BLaER1 treated with 17β-estradiol and CSF1 and Interleukin-3, amounts not matched to agents 10 nM and 100 nM (cell line): Measurements from ENCODE around the gene UPB1.

Experiments
- H3K27ac ChIP-seq, 11 experiments: shearing (Covaris generic); formaldehyde crosslinking; 2 replicates each; pipeline ENCODE4 v1.8.1; 2022
- H3K27me3 ChIP-seq, 11 experiments: shearing (Covaris generic); formaldehyde crosslinking; 2 replicates each; pipeline ENCODE4 v1.8.1; 2022
- H3K36me3 ChIP-seq, 11 experiments: shearing (Covaris generic); formaldehyde crosslinking; 2 replicates each; pipeline ENCODE4 v1.8.1; 2022
- H3K4me1 ChIP-seq, 10 experiments: shearing (Covaris generic); formaldehyde crosslinking; 2 replicates each; pipeline ENCODE4 v1.8.1; 2022
- H3K4me2 ChIP-seq, 11 experiments: shearing (Covaris generic); formaldehyde crosslinking; 2 replicates each; pipeline ENCODE4 v1.8.1; 2022
- H3K4me3 ChIP-seq, 10 experiments: shearing (Covaris generic); formaldehyde crosslinking; 2 replicates each; pipeline ENCODE4 v1.8.1; 2022
- H3K9ac ChIP-seq, 11 experiments: shearing (Covaris generic); formaldehyde crosslinking; 2 replicates each; pipeline ENCODE4 v1.8.1; 2022
- H3K9me3 ChIP-seq, 11 experiments: shearing (Covaris generic); formaldehyde crosslinking; replicated peaks in 1 of 11; 2 replicates each; pipeline ENCODE4 v1.8.1; 2022
- H4K20me1 ChIP-seq, 11 experiments: shearing (Covaris generic); formaldehyde crosslinking; 2 replicates each; pipeline ENCODE4 v1.8.1; 2022
- Cebpa-rat ChIP-seq, 11 experiments: shearing (Covaris generic); IDR thresholded peaks; 2 replicates each; pipeline ENCODE4 v1.8.1; 2022

The UPB1 gene

DNA sequence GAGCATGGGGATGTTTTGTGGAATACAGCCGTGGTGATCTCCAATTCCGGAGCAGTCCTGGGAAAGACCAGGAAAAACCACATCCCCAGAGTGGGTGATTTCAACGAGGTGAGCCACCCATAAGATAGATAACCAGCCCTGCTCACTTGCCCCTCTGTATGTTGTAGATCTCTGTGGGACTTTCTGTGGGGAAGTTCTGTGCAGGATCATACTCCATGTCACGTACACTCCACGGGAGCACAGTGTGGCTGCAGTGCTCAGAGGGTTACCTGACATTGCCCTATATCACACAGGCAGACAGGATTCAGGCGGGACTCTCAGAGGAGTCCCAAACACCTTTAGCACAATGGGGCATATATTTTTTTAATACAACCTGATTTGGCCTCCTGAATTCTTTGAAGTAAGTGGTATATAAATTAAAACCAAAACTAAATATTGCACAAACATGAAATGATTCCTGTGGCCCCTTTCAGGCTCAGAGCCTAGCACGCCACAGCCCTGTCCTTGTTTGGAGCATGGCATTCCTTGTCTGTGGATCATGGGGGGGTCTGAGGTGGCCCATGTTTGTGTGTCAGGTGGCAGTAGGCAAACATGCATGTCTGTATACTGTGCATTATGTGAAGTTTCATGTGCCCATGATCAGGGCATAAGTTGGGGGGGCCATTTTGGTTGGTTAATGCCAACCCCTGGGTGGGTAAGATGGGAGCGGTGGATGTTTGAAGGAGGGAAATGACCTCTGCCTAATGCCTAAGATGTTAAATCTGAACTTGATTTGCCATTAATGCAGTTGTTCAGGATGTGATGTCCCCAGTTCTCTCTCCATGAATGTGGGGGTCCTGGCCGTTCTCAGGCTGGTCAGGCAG is 18.5 kb downstream of the UPB1 start:
- Histone ChIP-seq H3K4me3 (no peak overlapping the region; a peak in 1 of 20 replicates), H3K4me1 (peaks cover 96 to 100% (median 97%) of the 10 kb centered on the region in 10 experiments), H3K27ac (peak overlapping the region in 10 of 11 experiments; percentile 57 to 100 (median 98); a peak in 19 of 22 replicates), H3K36me3 (peaks cover 0 to 26% (median 0%) of the 10 kb centered on the region in 11 experiments; a peak in 6 of 22 replicates), H3K4me2 (peak overlapping the region; percentile 78 to 96 (median 88)), H3K9me3 (no peaks in the 10 kb centered on the region), H3K9ac (peak overlapping the region in 8 of 11 experiments; percentile 16 to 91 (median 54); a peak in 11 of 22 replicates), H3K27me3 (no peaks in the 10 kb centered on the region), H4K20me1 (no peaks in the 10 kb centered on the region)
- TF ChIP-seq Cebpa-rat (IDR thresholded peaks at IDR 0.05), result no peak

DNA sequence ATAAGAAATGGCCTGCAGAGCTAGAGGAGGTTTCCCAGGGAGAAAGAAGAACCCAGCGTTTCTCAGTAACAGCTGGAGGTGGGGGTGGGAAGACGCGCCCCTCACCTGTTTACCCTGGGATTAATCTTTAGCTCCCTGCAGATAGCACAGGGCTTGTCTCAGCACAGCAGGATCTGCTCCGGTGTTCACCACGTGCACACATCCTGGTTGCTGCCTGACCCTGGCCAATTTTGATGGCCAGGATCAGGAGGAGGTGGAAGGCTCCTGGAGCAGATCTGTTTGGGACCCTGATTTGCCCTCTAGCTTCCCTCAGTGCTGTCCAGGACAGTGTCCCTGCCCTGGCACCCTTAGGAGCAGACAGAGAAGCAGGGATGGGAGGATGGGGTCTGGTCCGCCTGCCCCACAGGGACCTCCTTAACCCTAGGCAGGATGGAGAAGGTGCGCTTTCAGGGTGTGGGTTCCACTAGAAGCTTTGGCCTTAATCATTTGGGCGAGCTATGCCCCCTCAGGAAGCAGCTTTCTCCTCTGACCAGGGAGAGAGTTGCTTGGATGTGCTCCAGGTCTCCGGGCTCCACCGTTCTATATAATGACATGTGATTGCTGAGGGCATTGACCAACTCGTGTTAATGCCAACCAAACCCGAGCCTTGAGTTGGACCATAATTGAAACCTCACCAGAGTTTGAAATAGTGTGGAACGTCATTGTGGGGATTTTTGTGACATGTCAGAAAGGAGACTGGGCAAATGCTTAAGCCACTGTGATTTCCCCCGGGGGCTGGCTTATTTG is 19.3 kb downstream of the UPB1 start:
- Histone ChIP-seq H3K27ac (peak overlapping the region in 10 of 11 experiments; percentile 57 to 100 (median 98); a peak in 21 of 22 replicates), H3K4me3 (no peak overlapping the region; a peak in 1 of 20 replicates), H3K4me1 (peaks cover 96 to 100% (median 97%) of the 10 kb centered on the region in 10 experiments), H3K36me3 (peaks cover 0 to 26% (median 0%) of the 10 kb centered on the region in 11 experiments; a peak in 6 of 22 replicates), H4K20me1 (no peaks in the 10 kb centered on the region), H3K4me2 (peak overlapping the region; percentile 78 to 96 (median 88)), H3K9ac (peak overlapping the region in 9 of 11 experiments; percentile 16 to 65 (median 47); a peak in 15 of 22 replicates), H3K9me3 (no peaks in the 10 kb centered on the region), H3K27me3 (no peaks in the 10 kb centered on the region)
- TF ChIP-seq Cebpa-rat (IDR thresholded peaks at IDR 0.05), result no peak

DNA sequence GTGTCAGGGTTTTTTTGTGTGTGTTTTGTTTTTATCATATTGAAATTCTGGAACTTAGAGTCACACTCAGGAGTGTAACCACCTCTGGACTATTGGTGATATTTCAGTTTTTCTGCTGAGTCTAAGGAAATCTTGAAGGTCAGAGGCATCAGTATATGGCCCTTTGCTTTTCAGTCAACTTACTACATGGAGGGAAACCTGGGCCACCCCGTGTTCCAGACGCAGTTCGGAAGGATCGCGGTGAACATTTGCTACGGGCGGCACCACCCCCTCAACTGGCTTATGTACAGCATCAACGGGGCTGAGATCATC is 19.9 kb downstream of the UPB1 start:
- peak overlapping the region in 9 of 11 experiments; percentile 16 to 65 (median 47); a peak in 14 of 22 replicates for H3K9ac ChIP-seq
- H3K36me3 ChIP-seq, result peaks cover 0 to 26% (median 0%) of the 10 kb centered on the region in 11 experiments; a peak in 6 of 22 replicates
- TF ChIP-seq Cebpa-rat (IDR thresholded peaks at IDR 0.05), result no peak
- no peaks in the 10 kb centered on the region for H3K27me3 ChIP-seq
- H3K9me3 ChIP-seq, result no peaks in the 10 kb centered on the region
- peak overlapping the region in 10 of 11 experiments; percentile 57 to 100 (median 98); a peak in 21 of 22 replicates for H3K27ac ChIP-seq
- H3K4me3 ChIP-seq, result no peak overlapping the region
- no peaks in the 10 kb centered on the region for H4K20me1 ChIP-seq
- peak overlapping the region; percentile 78 to 96 (median 88) for H3K4me2 ChIP-seq
- H3K4me1 ChIP-seq, result peaks cover 96 to 100% (median 97%) of the 10 kb centered on the region in 10 experiments

DNA sequence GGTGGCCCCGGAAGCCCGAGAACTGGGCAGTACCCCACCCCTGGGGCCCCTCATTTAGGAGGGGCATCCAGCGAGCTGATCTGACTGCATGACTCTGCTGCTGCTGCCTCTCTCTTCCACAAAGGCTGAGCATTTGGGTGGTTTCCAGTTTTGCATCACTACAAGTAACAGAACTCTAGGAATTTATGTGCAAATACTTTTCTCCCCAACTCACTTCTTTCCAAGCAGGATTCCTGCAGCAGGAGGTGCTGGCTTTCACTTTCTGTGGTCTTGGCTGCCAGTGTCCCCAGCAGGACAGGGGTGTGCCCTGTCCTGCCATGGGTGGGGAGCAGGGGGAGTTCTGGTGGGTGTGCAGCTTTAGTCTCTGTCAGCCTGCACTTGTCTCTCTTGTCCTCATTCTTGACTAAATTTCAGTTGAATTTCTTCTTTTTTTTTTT is 21.2 kb downstream of the UPB1 start:
- H3K4me1 ChIP-seq, result peaks cover 92 to 99% (median 98%) of the 10 kb centered on the region in 10 experiments
- no peaks in the 10 kb centered on the region for H4K20me1 ChIP-seq
- H3K36me3 ChIP-seq, result peaks cover 0 to 26% (median 0%) of the 10 kb centered on the region in 11 experiments; a peak in 6 of 22 replicates
- H3K9ac ChIP-seq, result peak overlapping the region in 4 of 11 experiments; percentile 5 to 53 (median 41); a peak in 7 of 22 replicates
- H3K4me3 ChIP-seq, result no peak overlapping the region
- H3K9me3 ChIP-seq, result no peaks in the 10 kb centered on the region
- H3K27me3 ChIP-seq, result no peaks in the 10 kb centered on the region
- no peak for TF ChIP-seq Cebpa-rat (IDR thresholded peaks at IDR 0.05)
- H3K27ac ChIP-seq, result peak overlapping the region in 10 of 11 experiments; percentile 57 to 100 (median 98); a peak in 17 of 22 replicates
- H3K4me2 ChIP-seq, result peak overlapping the region; percentile 73 to 96 (median 88)

DNA sequence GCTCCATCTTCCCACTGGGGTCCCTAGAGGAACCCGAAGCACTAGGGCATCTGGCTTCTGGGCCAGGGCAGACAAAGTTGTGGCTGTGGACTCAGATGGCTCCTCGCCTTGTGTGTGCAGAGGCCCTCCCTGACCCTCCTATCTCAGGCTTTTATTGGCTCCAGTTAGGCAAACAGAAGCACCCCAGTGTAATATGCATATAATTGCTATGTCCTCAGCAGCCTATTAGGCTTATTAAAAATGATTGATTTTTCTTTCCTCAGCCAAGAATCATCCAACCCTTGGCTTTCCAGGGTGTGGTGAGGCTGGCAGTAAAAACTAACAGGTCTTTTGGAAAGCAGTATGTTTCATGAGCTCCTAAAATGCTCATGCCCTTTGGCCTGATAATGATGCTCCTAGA is 22.3 kb downstream of the UPB1 start:
- H3K36me3 ChIP-seq, result peaks cover 0 to 26% (median 0%) of the 10 kb centered on the region in 11 experiments; a peak in 6 of 22 replicates
- H3K9me3 ChIP-seq, result no peaks in the 10 kb centered on the region
- peaks cover 91 to 100% (median 100%) of the 10 kb centered on the region in 10 experiments for H3K4me1 ChIP-seq
- H3K27me3 ChIP-seq, result no peaks in the 10 kb centered on the region
- peak overlapping the region in 4 of 11 experiments; percentile 2 to 70 (median 12); a peak in 4 of 22 replicates for H3K9ac ChIP-seq
- no peak for TF ChIP-seq Cebpa-rat (IDR thresholded peaks at IDR 0.05)
- peak overlapping the region; percentile 73 to 96 (median 88) for H3K4me2 ChIP-seq
- H3K27ac ChIP-seq, result peak overlapping the region in 9 of 11 experiments; percentile 49 to 100 (median 98); a peak in 18 of 22 replicates
- H4K20me1 ChIP-seq, result no peaks in the 10 kb centered on the region
- H3K4me3 ChIP-seq, result no peak overlapping the region

DNA sequence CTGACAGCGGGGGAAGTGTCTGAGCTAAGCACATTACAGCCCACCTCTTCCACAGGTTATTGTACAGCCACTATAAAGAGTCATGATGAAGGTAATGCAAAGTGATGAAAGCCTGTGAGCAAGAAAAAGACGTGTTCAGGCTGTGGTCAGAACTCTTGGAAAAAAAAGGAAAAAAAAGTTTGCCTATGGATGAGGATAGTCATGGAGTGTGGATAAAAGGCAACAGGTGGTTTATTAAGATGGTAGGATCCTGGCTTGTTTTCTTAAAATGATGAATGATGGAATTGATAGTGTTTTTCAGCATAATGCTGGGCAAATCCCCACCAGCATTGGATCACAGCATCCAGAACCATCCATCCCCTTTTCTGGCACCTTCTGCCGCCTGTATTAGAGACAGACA is 23.1 kb downstream of the UPB1 start:
- H3K4me1 ChIP-seq, result peaks cover 85 to 100% (median 98%) of the 10 kb centered on the region in 10 experiments
- peak overlapping the region in 5 of 11 experiments; percentile 41 to 70 (median 63); a peak in 8 of 22 replicates for H3K9ac ChIP-seq
- no peak overlapping the region for H3K4me3 ChIP-seq
- TF ChIP-seq Cebpa-rat (IDR thresholded peaks at IDR 0.05), result no peak
- H3K27ac ChIP-seq, result peak overlapping the region in 8 of 11 experiments; percentile 49 to 100 (median 68); a peak in 14 of 22 replicates
- H3K27me3 ChIP-seq, result no peaks in the 10 kb centered on the region
- H3K4me2 ChIP-seq, result peak overlapping the region; percentile 73 to 96 (median 88)
- no peaks in the 10 kb centered on the region for H4K20me1 ChIP-seq
- H3K9me3 ChIP-seq, result no peaks in the 10 kb centered on the region
- peaks cover 0 to 24% (median 0%) of the 10 kb centered on the region in 11 experiments; a peak in 6 of 22 replicates for H3K36me3 ChIP-seq

DNA sequence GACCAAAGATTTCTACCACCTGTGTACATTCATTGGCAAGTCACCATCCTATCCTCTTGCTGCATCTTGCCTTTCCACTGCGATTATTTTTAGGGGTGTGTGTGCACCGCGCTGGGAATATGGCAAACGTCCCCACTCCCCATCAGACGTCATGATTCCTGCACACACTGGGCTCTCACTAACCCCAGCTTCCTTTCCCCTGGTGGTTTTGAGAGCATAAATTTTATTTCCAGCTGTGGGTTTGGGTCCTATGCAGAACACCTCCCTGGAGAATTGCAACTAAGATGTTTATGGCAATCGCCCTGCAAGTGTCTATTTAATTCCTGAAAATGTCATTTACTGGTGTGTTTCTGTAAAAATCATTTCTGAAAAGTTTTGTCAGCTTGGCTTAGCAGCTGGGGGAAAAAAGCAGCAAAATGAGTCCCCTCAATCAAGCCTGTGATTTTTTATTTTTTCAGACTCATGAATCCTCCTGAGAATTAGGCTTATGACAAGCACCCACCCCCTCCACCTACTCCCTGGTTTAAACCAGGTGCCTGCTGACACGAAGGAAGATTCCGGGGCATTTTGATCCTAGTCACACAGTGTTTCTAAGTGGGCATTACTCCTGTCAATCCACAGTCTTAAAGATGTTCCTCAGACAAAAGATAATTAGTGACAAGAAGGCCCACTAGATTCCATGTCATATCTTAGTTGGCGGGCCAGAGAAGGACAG is 23.8 kb downstream of the UPB1 start:
- Histone ChIP-seq H3K4me2 (peak overlapping the region; percentile 73 to 96 (median 88)), H3K36me3 (peaks cover 0 to 18% (median 0%) of the 10 kb centered on the region in 11 experiments; a peak in 6 of 22 replicates), H3K4me3 (peak overlapping the region in 3 of 10 experiments; percentile 0 to 6 (median 2); a peak in 3 of 20 replicates), H4K20me1 (no peaks in the 10 kb centered on the region), H3K27me3 (no peaks in the 10 kb centered on the region), H3K9me3 (no peaks in the 10 kb centered on the region), H3K27ac (peak overlapping the region in 10 of 11 experiments; percentile 7 to 100 (median 63); a peak in 18 of 22 replicates), H3K4me1 (peaks cover 84 to 100% (median 98%) of the 10 kb centered on the region in 10 experiments), H3K9ac (peak overlapping the region; percentile 14 to 70 (median 51); a peak in 17 of 22 replicates)
- TF ChIP-seq Cebpa-rat (IDR thresholded peaks at IDR 0.05), result 0 out of 22 replicates have a peak, but pooled peaks of 1 of the 11 experiments have one; percentile 21
